Skeletal muscle tissue (tissue), 4 donors: ENCODE measurements around the gene TRIO. TPM values are rescaled to one million over a fixed set of nuclear protein-coding genes. Genes with fewer than 3 reads are reported as not detected.
A peak's percentile ranks its signal among the peaks of the same experiment; 100 is the strongest.
"Not testable (repeated sequence)": the region's sequence is repeated elsewhere in the genome, so short reads cannot be mapped to it uniquely, and the experiment has no call there.

ENCODE experiments used
- H3K27ac ChIP-seq: one replicate; pipeline ENCODE4 v1.7.0; 2013; ENCODE audit warnings: mild to moderate bottlenecking, low read depth, low read length, inconsistent platforms
- H3K27me3 ChIP-seq, 3 donors: one replicate each; pipeline ENCODE4 v1.7.0; 2013; ENCODE audit warnings: low read length in 3 of 3; ENCODE audit not compliant: control insufficient read depth in 3 of 3, insufficient read depth in 3 of 3
- H3K36me3 ChIP-seq, 3 donors: one replicate each; pipeline ENCODE4 v1.7.0; 2013; ENCODE audit warnings: low read length in 3 of 3; ENCODE audit not compliant: control insufficient read depth in 3 of 3, insufficient read depth in 3 of 3
- H3K4me1 ChIP-seq, 3 donors: one replicate each; pipeline ENCODE4 v1.7.0; 2013; ENCODE audit warnings: low read length in 3 of 3, mild to moderate bottlenecking in 3 of 3; ENCODE audit not compliant: control insufficient read depth in 3 of 3, insufficient read depth in 3 of 3
- H3K4me3 ChIP-seq, 3 donors: one replicate each; pipeline ENCODE4 v1.7.0; 2013; ENCODE audit warnings: low read length in 3 of 3
- H3K9ac ChIP-seq, 3 donors: one replicate each; pipeline ENCODE4 v1.7.0; 2013; ENCODE audit warnings: low read length in 3 of 3, mild to moderate bottlenecking in 3 of 3, moderate library complexity in 2 of 3, low read depth in 1 of 3
- H3K9me3 ChIP-seq, 3 donors: one replicate each; pipeline ENCODE4 v1.7.0; 2013; ENCODE audit warnings: low read length in 3 of 3; ENCODE audit not compliant: control insufficient read depth in 3 of 3
- total RNA-seq: library from RNA; depleted of rRNA; stranded (reverse); fragments of >200 nt; gene quantifications from one replicate; pipeline ENCODE4 v1.2.3, GENCODE V29; 2014
- donor health status: Osteomylitis.

TRIO gene
- total RNA-seq, result 200 TPM

DNA sequence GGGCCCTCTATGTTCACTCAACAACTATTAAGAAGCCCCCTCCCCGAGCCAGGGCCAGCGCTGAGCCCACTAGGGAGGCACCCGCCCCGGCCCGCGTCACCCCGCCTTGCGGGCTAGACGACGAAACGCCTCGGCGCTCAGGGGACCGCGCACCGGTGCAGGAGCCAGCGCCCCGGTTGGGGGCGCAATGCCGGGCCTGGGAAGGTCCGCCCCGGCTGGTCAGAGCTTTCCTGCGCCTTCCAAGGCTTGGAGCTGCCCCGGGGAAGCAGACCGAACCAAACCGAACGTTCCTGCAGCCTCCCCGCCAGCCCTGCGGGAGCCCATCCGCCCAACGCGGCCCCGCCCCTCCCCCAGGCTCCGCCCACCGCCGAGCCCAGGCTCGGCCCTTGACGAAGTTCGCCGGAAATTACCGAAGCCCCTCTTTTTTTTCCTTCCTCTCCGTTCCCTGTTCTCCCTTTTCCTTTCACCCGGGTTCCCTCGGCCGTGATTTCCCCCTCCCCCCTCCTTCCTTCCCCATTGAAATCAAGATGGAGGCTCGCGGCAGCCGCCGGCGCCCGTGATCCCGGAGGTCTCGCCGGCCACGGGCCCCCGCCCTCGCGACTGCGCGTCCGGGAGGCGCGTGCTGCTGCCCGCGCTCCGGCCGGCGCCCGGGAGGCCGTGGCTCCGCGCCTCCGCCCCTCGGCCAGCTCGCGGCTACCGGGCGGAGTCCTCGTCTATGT, at the start of gene TRIO:
Gene TRIO (plus strand): TSS at position 516 of the 719 bp plus-strand sequence. CDS start 384 bp downstream, outside the sequence.
- Histone ChIP-seq H3K36me3 (no peaks in the 10 kb centered on the region), H3K4me3 (peak within 1 kb of the TSS; percentile 86 to 88 (median 87)), H3K27me3 (no peaks in the 10 kb centered on the region), H3K4me1 (peaks cover 40 to 52% (median 41%) of the 10 kb centered on the region in 3 donors), H3K9ac (peak within 1 kb of the TSS; percentile 87 to 93 (median 88)), H3K27ac (peak within 1 kb of the TSS; percentile 91), H3K9me3 (no peaks in the 10 kb centered on the region)

DNA sequence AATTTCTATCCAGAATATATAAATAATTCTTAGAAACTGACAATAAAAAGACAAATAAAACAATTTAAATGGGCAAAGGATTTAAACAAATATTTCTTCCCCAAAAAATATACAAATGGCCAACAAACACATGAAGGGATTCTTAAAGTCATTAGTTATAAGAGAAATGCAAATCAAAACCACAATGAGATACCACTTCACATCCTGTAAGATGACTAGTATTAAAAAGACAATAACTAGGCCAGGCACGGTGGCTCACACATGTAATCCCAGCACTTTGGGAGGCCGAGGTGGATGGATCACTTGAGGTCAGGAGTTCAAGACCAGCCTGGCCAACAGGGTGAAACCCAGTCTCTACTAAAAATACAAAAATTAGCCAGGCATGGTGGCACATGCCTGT, 45.8 kb upstream of the TRIO start:
- H3K27me3 ChIP-seq, H3K4me3 ChIP-seq, H3K9ac ChIP-seq, H3K36me3 ChIP-seq, H3K9me3 ChIP-seq, H3K4me1 ChIP-seq, H3K27ac ChIP-seq: not testable (repeated sequence)

DNA sequence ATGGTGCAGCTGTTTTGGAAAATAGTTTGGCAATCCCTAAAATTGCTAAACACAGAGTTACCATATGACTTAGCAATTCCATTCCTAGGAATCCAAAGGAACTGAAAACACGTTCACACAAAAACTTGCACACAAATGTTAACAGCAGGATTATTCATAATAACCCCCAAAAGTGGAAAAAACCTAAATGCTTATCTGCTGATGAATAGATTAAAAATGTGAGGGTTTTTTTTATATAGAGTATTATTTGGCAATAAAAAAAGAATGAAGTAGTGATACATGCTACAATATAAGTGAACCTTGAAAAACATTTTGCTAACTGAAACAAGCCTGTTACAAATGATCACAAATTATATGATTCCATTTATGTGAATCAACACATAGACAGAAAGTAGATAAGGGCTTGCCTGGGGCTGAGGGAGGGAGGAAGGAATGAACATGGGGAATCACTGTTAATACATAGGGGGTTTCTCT, 45.1 kb upstream of the TRIO start:
- Histone ChIP-seq H3K27me3 (no peaks in the 10 kb centered on the region), H3K9me3 (no peaks in the 10 kb centered on the region), H3K4me1 (no peaks in the 10 kb centered on the region), H3K9ac (no peak overlapping the region), H3K4me3 (no peak overlapping the region), H3K27ac (no peak overlapping the region), H3K36me3 (no peaks in the 10 kb centered on the region)

DNA sequence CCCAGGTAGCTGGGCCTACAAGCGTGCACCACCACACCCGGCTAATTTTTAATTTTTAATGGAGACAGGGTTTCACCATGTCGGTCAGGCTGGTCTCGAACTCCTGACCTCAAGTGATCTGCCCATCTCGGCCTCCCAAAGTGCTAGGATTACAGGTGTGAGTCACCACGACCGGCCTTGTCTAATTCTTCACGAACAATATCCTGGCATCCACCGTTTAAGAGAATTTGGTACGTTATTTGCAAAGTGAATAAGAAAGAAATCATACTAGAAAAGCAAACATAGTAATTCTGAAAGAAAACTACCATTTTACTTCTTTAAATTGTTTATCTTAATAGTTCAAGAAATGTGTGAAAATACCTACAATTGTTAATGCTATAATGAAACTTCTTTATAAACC, 42.9 kb upstream of the TRIO start:
- Histone ChIP-seq H3K9ac (no peak overlapping the region), H3K4me3 (no peak overlapping the region), H3K27ac (no peak overlapping the region), H3K9me3 (no peaks in the 10 kb centered on the region), H3K27me3 (no peaks in the 10 kb centered on the region), H3K4me1 (no peaks in the 10 kb centered on the region), H3K36me3 (no peaks in the 10 kb centered on the region)

DNA sequence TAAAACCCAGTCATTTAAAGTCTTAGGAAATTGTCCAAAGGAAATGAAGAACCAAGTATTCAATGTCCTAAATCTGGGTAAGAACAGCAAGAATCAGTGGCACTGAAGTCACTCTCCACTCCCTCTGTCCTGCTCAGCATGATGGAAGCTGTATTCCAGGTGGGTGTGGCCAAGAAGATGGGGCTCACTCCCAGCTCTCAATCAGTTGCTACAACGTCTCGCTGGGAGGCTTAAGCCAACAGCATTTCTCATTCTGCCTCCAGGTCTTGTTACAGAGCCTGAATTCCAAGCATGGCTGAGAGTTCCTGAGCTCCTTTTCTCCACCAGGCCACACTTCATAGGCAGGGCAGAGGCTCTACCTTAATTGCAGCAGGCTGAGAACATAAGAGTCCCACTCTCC, 41.2 kb upstream of the TRIO start:
- Histone ChIP-seq H3K9me3 (no peaks in the 10 kb centered on the region), H3K27me3 (no peaks in the 10 kb centered on the region), H3K9ac (no peak overlapping the region), H3K27ac (no peak overlapping the region), H3K36me3 (no peaks in the 10 kb centered on the region), H3K4me3 (no peak overlapping the region), H3K4me1 (no peaks in the 10 kb centered on the region)

DNA sequence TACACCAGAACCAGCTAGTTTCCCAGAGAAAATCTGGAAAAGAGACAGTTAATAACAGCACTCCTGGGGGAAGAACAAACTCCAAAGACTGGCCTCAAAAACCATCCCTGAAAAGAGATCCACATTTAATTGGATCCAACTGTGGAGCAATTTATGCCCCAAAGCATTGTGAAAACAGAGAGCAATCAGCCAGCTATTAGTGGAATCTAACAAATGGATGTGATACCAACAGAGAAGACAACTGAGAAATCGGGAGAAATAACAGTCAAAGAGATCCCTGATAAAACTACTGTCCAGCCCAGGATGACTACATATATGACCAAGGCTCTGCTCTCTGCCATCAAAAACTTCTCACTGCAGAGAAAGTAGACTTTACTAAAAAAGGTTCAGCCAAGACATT, 40.5 kb upstream of the TRIO start:
- H3K27me3 ChIP-seq, result no peaks in the 10 kb centered on the region
- no peak overlapping the region for H3K27ac ChIP-seq
- no peak overlapping the region for H3K9ac ChIP-seq
- no peak overlapping the region for H3K4me3 ChIP-seq
- no peaks in the 10 kb centered on the region for H3K36me3 ChIP-seq
- no peaks in the 10 kb centered on the region for H3K9me3 ChIP-seq
- no peaks in the 10 kb centered on the region for H3K4me1 ChIP-seq

DNA sequence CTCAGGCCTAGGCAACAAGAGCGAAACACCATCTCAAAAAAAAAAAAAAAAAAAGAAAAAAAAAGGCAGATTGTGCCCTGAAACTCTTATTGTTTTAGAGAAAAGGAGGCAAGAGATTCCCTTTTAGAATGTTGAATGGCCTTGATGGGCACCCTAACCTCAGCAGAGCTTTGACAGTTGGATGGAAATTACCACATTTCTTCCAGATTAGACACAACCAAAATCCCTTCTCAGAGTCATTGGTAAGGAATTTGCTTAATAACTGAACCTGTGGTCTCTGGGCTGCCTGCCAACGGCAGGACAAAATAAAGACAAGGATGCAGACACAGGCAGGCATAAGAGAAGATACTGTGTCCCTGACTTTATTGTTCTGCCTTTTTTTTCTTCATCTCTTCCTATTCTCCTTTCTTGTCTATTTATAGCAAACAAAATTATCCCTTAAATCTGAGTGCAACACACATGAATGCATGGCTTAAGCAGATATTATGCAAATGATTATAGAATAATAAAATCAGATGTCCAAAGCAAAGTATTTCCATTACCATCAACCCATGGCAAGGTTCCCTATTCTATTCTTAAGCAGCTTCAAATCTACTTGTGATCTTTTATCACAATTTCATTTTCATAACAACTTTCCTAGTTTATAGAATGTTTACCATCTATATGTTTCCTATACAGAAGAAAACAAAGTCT, 37.3 kb upstream of the TRIO start:
- Histone ChIP-seq H3K27ac (no peak overlapping the region), H3K4me3 (no peak overlapping the region), H3K4me1 (peaks cover 0 to 4% (median 2%) of the 10 kb centered on the region in 3 donors), H3K9me3 (no peaks in the 10 kb centered on the region), H3K9ac (no peak overlapping the region), H3K36me3 (no peaks in the 10 kb centered on the region), H3K27me3 (no peaks in the 10 kb centered on the region)

DNA sequence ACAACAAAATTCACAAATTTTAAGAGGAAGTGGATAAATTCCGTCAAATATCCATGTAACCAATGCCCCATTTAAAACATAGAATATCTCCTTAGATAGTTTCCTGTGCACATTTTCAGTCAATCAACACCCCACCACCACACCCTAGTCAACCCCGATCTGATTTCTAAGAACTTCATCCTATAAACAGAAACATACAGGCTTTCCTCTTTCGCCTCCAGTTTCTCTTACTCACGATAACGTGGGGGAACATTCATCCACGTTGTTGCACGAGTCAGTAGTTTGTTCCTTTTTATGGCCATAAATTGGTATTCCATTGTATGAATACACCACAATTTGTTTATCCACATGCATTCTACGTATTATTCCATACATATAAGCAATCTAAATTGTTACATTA, 35.6 kb upstream of the TRIO start:
- no peak overlapping the region for H3K27ac ChIP-seq
- no peaks in the 10 kb centered on the region for H3K27me3 ChIP-seq
- H3K4me3 ChIP-seq, result no peak overlapping the region
- H3K9me3 ChIP-seq, result no peaks in the 10 kb centered on the region
- no peaks in the 10 kb centered on the region for H3K36me3 ChIP-seq
- H3K4me1 ChIP-seq, result peaks cover 0 to 4% (median 2%) of the 10 kb centered on the region in 3 donors
- no peak overlapping the region for H3K9ac ChIP-seq

DNA sequence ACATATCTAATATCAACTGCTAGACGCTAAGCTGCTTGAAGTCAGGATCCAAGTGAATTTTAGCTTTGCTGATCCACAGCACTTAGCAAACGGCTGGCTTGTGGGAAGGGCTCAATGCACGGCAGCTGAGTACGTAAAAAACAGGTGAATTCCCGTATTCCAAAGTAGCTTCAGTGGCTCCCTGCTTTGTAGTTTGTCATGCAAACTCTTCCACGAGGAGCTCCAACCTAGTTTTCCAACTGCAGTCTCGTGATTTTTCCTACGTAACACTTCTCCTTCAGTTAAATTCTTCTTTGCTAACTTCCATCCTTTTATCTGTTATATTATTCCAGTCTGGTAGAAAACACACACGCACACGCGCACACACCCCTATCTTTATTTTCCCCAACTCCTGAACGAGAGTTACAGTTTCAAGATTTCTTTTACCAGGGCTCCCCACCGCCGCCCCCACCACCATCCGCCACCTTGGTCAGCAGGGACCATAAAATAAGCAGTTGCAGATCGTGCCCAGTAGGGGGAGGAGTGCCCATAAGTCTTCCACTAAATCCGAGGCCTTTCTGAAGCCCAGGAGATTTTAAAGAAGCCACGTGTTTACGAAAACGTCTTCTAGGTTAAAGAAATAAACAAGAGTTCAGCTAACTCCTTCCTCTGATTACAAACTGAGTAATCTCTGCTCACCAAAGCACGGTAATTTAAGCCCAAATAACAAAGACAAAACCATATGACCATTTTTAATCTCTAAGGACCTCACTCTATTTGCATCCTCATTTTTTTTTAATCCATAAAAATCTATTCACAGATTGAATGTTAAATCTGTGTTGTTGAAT, 34.8 kb upstream of the TRIO start:
- no peaks in the 10 kb centered on the region for H3K9me3 ChIP-seq
- H3K27ac ChIP-seq, result no peak overlapping the region
- peak overlapping the region in 2 of 3 donors; percentile 6 to 46 for H3K4me3 ChIP-seq
- H3K9ac ChIP-seq, result peak overlapping the region in 1 of 3 donors; percentile 16
- no peaks in the 10 kb centered on the region for H3K36me3 ChIP-seq
- H3K4me1 ChIP-seq, result peaks cover 0 to 4% (median 2%) of the 10 kb centered on the region in 3 donors
- H3K27me3 ChIP-seq, result no peaks in the 10 kb centered on the region
